C4-2B (cell line): Measurements from ENCODE around the gene TULP4.
"Not testable (repeated sequence)": the region's sequence is repeated elsewhere in the genome, so short reads cannot be mapped to it uniquely, and the experiment has no call there.

Source experiments
- ZFX ChIP-seq: fragments of 450-650 bp; IDR thresholded peaks from 2 replicates; pipeline ENCODE4 v1.6.1; 2017
- TF ChIP-seq, protein P1 (sequence below): fragments of 450-650 bp; conservative IDR thresholded peaks from 2 replicates; pipeline ENCODE4 v1.5.1; 2017; ENCODE audit warnings: mild to moderate bottlenecking

DNA sequence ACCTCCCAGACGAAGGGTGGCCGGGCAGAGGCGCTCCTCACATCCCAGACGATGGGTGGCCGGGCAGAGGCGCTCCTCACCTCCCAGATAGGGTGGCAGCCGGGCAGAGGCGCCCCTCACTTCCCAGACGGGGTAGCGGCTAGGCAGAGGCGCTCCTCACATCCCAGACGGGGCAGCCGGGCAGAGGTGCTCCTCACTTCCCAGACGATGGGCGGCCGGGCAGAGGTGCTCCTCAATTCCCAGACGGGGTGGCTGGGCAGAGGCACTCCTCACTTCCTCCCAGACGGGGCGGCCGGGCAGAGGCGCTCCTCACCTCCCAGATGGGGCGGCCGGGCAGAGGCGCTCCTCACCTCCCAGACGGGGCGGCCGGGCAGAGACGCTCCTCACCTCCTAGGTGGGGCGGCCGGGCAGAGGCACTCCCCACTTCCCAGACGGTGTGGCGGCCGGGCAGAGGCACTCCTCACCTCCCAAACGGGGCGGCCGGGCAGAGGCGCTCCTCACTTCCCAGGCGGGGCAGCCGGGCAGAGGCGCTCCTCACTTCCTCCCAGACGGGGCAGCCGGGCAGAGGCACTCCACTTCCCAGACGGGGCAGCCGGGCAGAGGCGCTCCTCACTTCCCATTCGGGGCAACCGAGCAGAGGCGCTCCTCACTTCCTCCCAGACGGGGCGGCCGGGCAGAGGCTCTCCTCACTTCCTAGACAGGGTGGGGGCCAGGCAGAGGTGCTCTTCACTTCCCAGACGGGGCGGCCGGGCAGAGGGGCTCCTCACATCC, 37.4 kb downstream of the TULP4 start:
- TF ChIP-seq, protein P1, sequence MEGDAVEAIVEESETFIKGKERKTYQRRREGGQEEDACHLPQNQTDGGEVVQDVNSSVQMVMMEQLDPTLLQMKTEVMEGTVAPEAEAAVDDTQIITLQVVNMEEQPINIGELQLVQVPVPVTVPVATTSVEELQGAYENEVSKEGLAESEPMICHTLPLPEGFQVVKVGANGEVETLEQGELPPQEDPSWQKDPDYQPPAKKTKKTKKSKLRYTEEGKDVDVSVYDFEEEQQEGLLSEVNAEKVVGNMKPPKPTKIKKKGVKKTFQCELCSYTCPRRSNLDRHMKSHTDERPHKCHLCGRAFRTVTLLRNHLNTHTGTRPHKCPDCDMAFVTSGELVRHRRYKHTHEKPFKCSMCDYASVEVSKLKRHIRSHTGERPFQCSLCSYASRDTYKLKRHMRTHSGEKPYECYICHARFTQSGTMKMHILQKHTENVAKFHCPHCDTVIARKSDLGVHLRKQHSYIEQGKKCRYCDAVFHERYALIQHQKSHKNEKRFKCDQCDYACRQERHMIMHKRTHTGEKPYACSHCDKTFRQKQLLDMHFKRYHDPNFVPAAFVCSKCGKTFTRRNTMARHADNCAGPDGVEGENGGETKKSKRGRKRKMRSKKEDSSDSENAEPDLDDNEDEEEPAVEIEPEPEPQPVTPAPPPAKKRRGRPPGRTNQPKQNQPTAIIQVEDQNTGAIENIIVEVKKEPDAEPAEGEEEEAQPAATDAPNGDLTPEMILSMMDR = not testable (repeated sequence)
- not testable (repeated sequence) for TF ChIP-seq ZFX
